Esophagus squamous epithelium (tissue), 4 donors: Measurements from ENCODE around the gene GATA2.

ENCODE experiments used
- CTCF ChIP-seq, 6 experiments: fragments of 450-650 bp in 4 of 6; fragments of 200-600 bp in 2 of 6; sonication (generic) in 2 of 6; IDR thresholded peaks; one replicate each; pipeline ENCODE4 v1.5.1; 2016 to 2019; ENCODE audit warnings: antibody characterized with exemption in 6 of 6, mild to moderate bottlenecking in 4 of 6, moderate library complexity in 4 of 6
- POLR2A ChIP-seq, 4 donors: fragments of 450-650 bp; IDR thresholded peaks; one replicate each; pipeline ENCODE4 v1.6.1; 2017; ENCODE audit warnings: antibody characterized with exemption in 4 of 4, mild to moderate bottlenecking in 4 of 4, moderate library complexity in 3 of 4

DNA sequence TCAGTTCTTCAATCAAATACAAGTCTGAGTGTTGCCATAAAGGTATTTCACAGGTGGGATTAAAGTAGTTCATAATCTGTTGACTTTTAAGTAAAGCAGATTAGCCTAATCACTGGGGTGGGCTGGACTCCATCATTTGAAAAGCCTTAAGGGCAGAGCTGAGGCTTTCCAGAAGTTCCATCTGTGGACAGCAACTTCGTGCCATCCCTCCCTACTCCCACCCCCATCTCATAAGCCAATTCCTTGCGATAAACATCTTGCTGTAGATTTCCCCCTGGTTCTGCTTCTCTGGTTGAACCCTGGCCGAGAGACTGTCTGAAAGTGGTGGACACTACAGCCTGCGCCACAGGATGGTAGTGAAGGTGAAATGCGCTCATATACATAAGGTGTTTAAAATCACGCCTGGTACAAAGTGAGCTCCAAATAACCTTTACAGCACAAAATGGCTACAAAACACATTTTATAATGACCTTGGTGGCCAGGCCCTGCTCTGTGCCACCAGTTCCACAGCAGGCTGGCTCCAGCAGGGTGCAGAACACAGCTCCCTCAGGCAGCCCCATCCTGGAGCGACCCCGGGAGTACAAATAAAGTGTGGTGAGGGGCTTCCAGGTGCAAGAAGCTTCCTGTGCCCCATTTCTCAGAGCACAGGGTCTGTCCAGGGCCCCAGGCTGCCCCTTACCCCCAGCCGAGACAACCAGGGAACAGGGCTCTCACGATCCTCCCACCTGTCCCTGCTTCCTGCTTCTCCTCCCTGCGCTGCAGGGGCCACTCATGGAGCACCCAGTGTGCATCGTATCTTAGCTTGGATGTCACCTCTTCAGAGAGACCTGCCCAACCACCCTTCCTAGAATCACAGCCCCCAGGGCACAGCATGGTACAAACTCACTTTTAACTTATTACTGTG, 25.8 kb upstream of the GATA2 start:
- no peak for TF ChIP-seq CTCF (IDR thresholded peaks at IDR 0.05)
- TF ChIP-seq POLR2A (IDR thresholded peaks at IDR 0.05) = no peak
